Neural progenitor cell (in vitro differentiated cells): ENCODE measurements around the gene SEL1L3. TPM values are rescaled to one million over a fixed set of nuclear protein-coding genes. Genes with fewer than 3 reads are reported as not detected.
"Not testable (repeated sequence)": the region's sequence is repeated elsewhere in the genome, so short reads cannot be mapped to it uniquely, and the experiment has no call there.

Source experiments
- DNase-seq: peaks from one replicate; pipeline ENCODE4 v3.0.0-alpha.2; 2016; ENCODE audit warnings: low spot score
- H2AFZ ChIP-seq: fragments of 200-600 bp; sonication (generic); replicated peaks from 2 replicates; pipeline ENCODE4 v1.6.1; 2016; ENCODE audit warnings: antibody characterized with exemption
- H3F3A ChIP-seq: fragments of 200-600 bp; sonication (generic); 2 replicates; pipeline ENCODE4 v1.6.1; 2016; ENCODE audit warnings: antibody characterized with exemption, low read depth
- H3K27ac ChIP-seq: fragments of 200-600 bp; sonication (generic); 2 replicates; pipeline ENCODE4 v1.5.1; 2016; ENCODE audit warnings: mild to moderate bottlenecking
- H3K27me3 ChIP-seq: fragments of 200-600 bp; sonication (generic); 2 replicates; pipeline ENCODE4 v1.6.1; 2016; ENCODE audit warnings: mild to moderate bottlenecking, moderate library complexity
- H3K36me3 ChIP-seq: fragments of 200-600 bp; sonication (generic); 2 replicates; pipeline ENCODE4 v1.5.1; 2016
- H3K4me1 ChIP-seq: fragments of 200-600 bp; sonication (generic); 2 replicates; pipeline ENCODE4 v1.6.1; 2016; ENCODE audit warnings: mixed run types
- H3K4me2 ChIP-seq: fragments of 200-600 bp; sonication (generic); 2 replicates; pipeline ENCODE4 v1.6.1; 2016
- H3K4me3 ChIP-seq: fragments of 200-600 bp; sonication (generic); 2 replicates; pipeline ENCODE4 v1.5.1; 2016
- H3K79me2 ChIP-seq: fragments of 200-600 bp; sonication (generic); 2 replicates; pipeline ENCODE4 v1.6.1; 2016; ENCODE audit warnings: low read depth
- H3K9ac ChIP-seq: fragments of 200-600 bp; sonication (generic); 2 replicates; pipeline ENCODE4 v1.6.1; 2016
- H3K9me3 ChIP-seq: fragments of 200-600 bp; sonication (generic); 2 replicates; pipeline ENCODE4 v1.5.1; 2016; ENCODE audit warnings: low read depth
- H4K20me1 ChIP-seq: fragments of 200-600 bp; sonication (generic); 2 replicates; pipeline ENCODE4 v1.6.1; 2016; ENCODE audit warnings: low read depth
- H3K27ac Mint-ChIP-seq: 3 replicates; pipeline ENCODE4 v1.8.0; 2021; ENCODE audit warnings: mixed read lengths
- H3K27me3 Mint-ChIP-seq: 2 replicates; pipeline ENCODE4 v1.8.0; 2022; ENCODE audit warnings: low read depth, mild to moderate bottlenecking, inconsistent platforms, moderate library complexity, mixed read lengths; ENCODE audit not compliant: insufficient read depth
- H3K36me3 Mint-ChIP-seq: 3 replicates; pipeline ENCODE4 v1.8.0; 2021; ENCODE audit warnings: mixed read lengths
- H3K4me1 Mint-ChIP-seq: 3 replicates; pipeline ENCODE4 v1.8.0; 2021; ENCODE audit warnings: mixed read lengths
- H3K4me3 Mint-ChIP-seq: 3 replicates; pipeline ENCODE4 v1.8.0; 2021; ENCODE audit warnings: mild to moderate bottlenecking, moderate library complexity, mixed read lengths
- H3K9me3 Mint-ChIP-seq: 3 replicates; pipeline ENCODE4 v1.8.0; 2020; ENCODE audit warnings: mixed read lengths
- EZH2 ChIP-seq: fragments of 200-600 bp; sonication (generic); IDR thresholded peaks from 2 replicates; pipeline ENCODE4 v1.6.1; 2017; ENCODE audit warnings: antibody characterized with exemption, mild to moderate bottlenecking, moderate library complexity
- EZH2phosphoT487 ChIP-seq: fragments of 200-600 bp; sonication (generic); IDR thresholded peaks from 2 replicates; pipeline ENCODE4 v1.6.1; 2017; ENCODE audit warnings: antibody characterized with exemption
- total RNA-seq: library from RNA; depleted of rRNA; stranded (reverse); fragments of >200 nt; gene quantifications from 2 replicates; pipeline ENCODE4 v1.2.3, GENCODE V29; 2015; ENCODE audit warnings: low replicate concordance
- TF ChIP-seq, protein P1 (sequence below): fragments of 200-600 bp; sonication (generic); IDR thresholded peaks from 2 replicates; pipeline ENCODE4 v1.5.1; 2017; ENCODE audit warnings: antibody characterized with exemption, mild to moderate bottlenecking

The SEL1L3 gene
- total RNA-seq, 1 donor from 2014 or later = 87.2 TPM

DNA sequence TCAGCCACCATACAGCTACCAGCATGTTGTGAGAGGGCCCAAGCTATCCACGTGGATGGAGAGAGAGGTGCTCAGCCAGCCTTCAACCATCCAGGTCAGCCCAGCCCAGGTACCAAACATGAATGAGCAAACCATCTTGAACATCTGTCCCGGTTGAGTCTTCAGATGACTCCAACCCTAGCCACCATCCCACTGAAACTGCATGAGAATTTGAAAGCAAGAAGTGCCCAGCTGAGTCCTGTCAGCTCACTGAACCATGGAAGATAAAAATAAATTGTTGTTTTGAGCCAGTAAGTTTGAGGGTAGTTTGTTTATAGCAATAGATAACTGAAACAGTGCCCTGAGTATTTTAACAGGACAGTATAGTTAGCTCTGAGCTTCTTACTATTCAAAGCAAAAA lies 7.3 kb upstream of the SEL1L3 start:
- H3K4me1 ChIP-seq = no peaks in the 10 kb centered on the region
- no peak overlapping the region for H2AFZ ChIP-seq
- H4K20me1 ChIP-seq = no peaks in the 10 kb centered on the region
- H3K27ac Mint-ChIP-seq = no peak overlapping the region
- no peak overlapping the region for H3K4me2 ChIP-seq
- DNase-seq = no peak
- H3K27me3 Mint-ChIP-seq = no peaks in the 10 kb centered on the region
- no peak overlapping the region for H3K4me3 Mint-ChIP-seq
- no peaks in the 10 kb centered on the region for H3F3A ChIP-seq
- H3K9me3 Mint-ChIP-seq = no peaks in the 10 kb centered on the region
- no peaks in the 10 kb centered on the region for H3K36me3 Mint-ChIP-seq
- no peak overlapping the region for H3K27ac ChIP-seq
- H3K4me3 ChIP-seq = no peak overlapping the region
- no peaks in the 10 kb centered on the region for H3K4me1 Mint-ChIP-seq
- no peaks in the 10 kb centered on the region for H3K79me2 ChIP-seq
- H3K9me3 ChIP-seq = no peaks in the 10 kb centered on the region
- no peak overlapping the region for H3K9ac ChIP-seq
- TF ChIP-seq EZH2phosphoT487 = no peak
- no peak for TF ChIP-seq EZH2
- TF ChIP-seq, protein P1, sequence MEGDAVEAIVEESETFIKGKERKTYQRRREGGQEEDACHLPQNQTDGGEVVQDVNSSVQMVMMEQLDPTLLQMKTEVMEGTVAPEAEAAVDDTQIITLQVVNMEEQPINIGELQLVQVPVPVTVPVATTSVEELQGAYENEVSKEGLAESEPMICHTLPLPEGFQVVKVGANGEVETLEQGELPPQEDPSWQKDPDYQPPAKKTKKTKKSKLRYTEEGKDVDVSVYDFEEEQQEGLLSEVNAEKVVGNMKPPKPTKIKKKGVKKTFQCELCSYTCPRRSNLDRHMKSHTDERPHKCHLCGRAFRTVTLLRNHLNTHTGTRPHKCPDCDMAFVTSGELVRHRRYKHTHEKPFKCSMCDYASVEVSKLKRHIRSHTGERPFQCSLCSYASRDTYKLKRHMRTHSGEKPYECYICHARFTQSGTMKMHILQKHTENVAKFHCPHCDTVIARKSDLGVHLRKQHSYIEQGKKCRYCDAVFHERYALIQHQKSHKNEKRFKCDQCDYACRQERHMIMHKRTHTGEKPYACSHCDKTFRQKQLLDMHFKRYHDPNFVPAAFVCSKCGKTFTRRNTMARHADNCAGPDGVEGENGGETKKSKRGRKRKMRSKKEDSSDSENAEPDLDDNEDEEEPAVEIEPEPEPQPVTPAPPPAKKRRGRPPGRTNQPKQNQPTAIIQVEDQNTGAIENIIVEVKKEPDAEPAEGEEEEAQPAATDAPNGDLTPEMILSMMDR = no peak
- H3K36me3 ChIP-seq = no peaks in the 10 kb centered on the region
- peaks cover 4% of the 10 kb centered on the region for H3K27me3 ChIP-seq

DNA sequence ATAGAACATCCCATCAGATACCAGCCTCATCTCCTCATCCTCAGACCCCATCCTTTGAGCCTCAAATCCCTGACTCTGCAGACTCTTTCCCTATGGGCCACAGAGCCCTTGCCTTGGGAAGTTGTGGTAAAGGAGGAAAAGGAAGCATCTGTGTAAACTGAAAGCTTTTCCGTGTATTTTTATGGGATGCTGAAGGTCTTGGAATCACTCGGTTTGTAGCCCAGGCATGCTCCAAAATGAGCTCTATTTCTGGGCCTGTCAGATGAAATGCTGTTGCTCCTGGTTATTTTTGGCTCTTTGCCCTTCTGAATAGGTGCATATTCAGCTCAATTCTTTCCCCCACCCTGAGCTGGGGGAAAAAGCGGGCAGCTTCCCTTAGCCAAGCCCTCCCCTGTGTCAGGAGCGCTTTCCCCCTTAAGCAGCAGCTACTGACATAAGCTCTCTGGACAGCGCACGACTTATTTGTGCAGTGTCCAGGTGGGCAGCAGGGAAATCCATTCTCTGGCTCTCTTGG lies 5.0 kb upstream of the SEL1L3 start:
- Histone ChIP-seq H4K20me1 (no peaks in the 10 kb centered on the region), H3K79me2 (no peaks in the 10 kb centered on the region), H3F3A (peaks cover 18% of the 10 kb centered on the region), H2AFZ (no peak overlapping the region), H3K9me3 (no peaks in the 10 kb centered on the region), H3K27me3 (peaks cover 24% of the 10 kb centered on the region), H3K4me3 (no peak overlapping the region), H3K27ac (no peak overlapping the region), H3K4me1 (peaks cover 10% of the 10 kb centered on the region), H3K9ac (no peak overlapping the region), H3K36me3 (no peaks in the 10 kb centered on the region), H3K4me2 (no peak overlapping the region)
- no peak for TF ChIP-seq EZH2
- TF ChIP-seq, protein P1 = no peak
- no peak for TF ChIP-seq EZH2phosphoT487
- H3K4me1 Mint-ChIP-seq = peaks cover 3% of the 10 kb centered on the region
- DNase-seq = no peak
- no peak overlapping the region for H3K27ac Mint-ChIP-seq
- H3K27me3 Mint-ChIP-seq = peaks cover 5% of the 10 kb centered on the region
- no peaks in the 10 kb centered on the region for H3K36me3 Mint-ChIP-seq
- H3K4me3 Mint-ChIP-seq = no peak overlapping the region
- H3K9me3 Mint-ChIP-seq = no peaks in the 10 kb centered on the region

DNA sequence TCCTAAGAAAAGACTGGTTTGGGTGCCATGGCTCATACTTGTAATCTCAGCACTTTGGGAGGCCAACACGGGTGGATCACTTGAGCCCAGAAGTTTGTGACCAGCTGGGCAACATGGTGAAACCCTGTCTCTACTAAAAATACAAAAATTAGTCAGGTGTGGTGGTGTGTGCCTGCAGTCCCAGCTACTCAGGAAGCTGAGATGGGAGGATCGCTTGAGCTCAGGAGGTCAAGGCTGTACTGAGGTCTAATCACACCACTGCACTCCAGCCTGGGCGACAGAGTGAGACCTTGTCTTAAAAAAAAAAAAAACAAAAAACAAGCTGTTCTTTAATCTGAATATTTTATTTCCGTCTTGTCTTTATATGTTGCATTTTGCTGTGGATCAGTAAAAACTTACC lies 3.6 kb upstream of the SEL1L3 start:
- H3K4me3 ChIP-seq, DNase-seq, H4K20me1 ChIP-seq, H3K27me3 Mint-ChIP-seq, H3K9me3 ChIP-seq, H3K79me2 ChIP-seq, H3K36me3 Mint-ChIP-seq, H3K9me3 Mint-ChIP-seq, H2AFZ ChIP-seq, H3K4me3 Mint-ChIP-seq, H3K4me2 ChIP-seq, H3K36me3 ChIP-seq, H3K27ac Mint-ChIP-seq, H3K27ac ChIP-seq, H3K4me1 Mint-ChIP-seq, H3K9ac ChIP-seq: not testable (repeated sequence)
- H3K4me1 ChIP-seq = peaks cover 12% of the 10 kb centered on the region
- H3F3A ChIP-seq = peaks cover 25% of the 10 kb centered on the region
- peaks cover 24% of the 10 kb centered on the region for H3K27me3 ChIP-seq

DNA sequence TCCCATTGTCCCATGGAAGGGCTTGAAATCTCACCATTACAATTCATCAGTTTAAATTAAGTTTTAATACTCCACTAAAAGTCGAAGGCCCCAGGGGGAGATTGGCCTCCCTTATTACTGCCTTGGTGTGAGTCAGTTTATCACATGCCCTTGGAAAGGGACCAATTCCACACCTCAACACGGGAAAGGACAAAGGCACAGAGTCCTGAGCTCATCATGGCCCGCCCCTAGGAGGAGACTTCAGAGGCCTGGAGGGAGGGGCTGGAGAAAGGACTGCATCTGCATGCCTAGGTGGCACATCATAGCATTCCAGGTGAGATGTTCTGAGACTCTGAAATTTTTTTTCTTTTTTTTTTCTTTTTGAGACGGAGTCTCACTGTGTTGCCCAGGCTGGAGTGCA lies 2.8 kb upstream of the SEL1L3 start:
- no peaks in the 10 kb centered on the region for H3K36me3 ChIP-seq
- Mint-ChIP-seq H3K4me3 (no peak overlapping the region), H3K27ac (no peak overlapping the region), H3K4me1 (peaks cover 10% of the 10 kb centered on the region), H3K9me3 (no peaks in the 10 kb centered on the region), H3K27me3 (peaks cover 8% of the 10 kb centered on the region), H3K36me3 (no peaks in the 10 kb centered on the region)
- no peak for TF ChIP-seq EZH2phosphoT487
- no peak for TF ChIP-seq EZH2
- TF ChIP-seq, protein P1 = no peak
- no peak overlapping the region for H3K9ac ChIP-seq
- peaks cover 15% of the 10 kb centered on the region for H3K79me2 ChIP-seq
- no peaks in the 10 kb centered on the region for H3K9me3 ChIP-seq
- no peak for DNase-seq
- peaks cover 24% of the 10 kb centered on the region for H3K27me3 ChIP-seq
- H4K20me1 ChIP-seq = no peaks in the 10 kb centered on the region
- H3K4me2 ChIP-seq = no peak overlapping the region
- H3F3A ChIP-seq = peaks cover 25% of the 10 kb centered on the region
- no peak overlapping the region for H3K4me3 ChIP-seq
- H3K4me1 ChIP-seq = peaks cover 21% of the 10 kb centered on the region
- H2AFZ ChIP-seq = no peak overlapping the region
- no peak overlapping the region for H3K27ac ChIP-seq
